GM21381 (cell line): ENCODE results near the gene COTL1.

Experiments
- ATAC-seq: cut with Tn5 transposase; IDR thresholded peaks from one replicate; pipeline ENCODE4 v1.9.1; 2021; ENCODE audit warnings: mild to moderate bottlenecking, moderate library complexity; ENCODE audit not compliant: unreplicated experiment

COTL1 gene

GRCh38 chr16:84614968-84615813 is 2.7 kb downstream of the COTL1 start:
- ATAC-seq: no peak

- no peak for ATAC-seq
Measured at GRCh38 chr16:84614623-84614967, 3.3 kb downstream of the COTL1 start.

GRCh38 chr16:84614073-84614459 is 3.8 kb downstream of the COTL1 start:
- ATAC-seq: no peak

- ATAC-seq: no peak
Measured at GRCh38 chr16:84613408-84614072, 4.3 kb downstream of the COTL1 start.

GRCh38 chr16:84612686-84613085 is 5.2 kb downstream of the COTL1 start:
- ATAC-seq: no peak

- ATAC-seq: no peak
Measured at GRCh38 chr16:84611041-84611440, 6.8 kb downstream of the COTL1 start.

GRCh38 chr16:84610376-84610775 is 7.5 kb downstream of the COTL1 start:
- ATAC-seq: no peak

GRCh38 chr16:84609563-84610177 is 8.2 kb downstream of the COTL1 start:
- ATAC-seq: no peak

- ATAC-seq: no peak
Measured at GRCh38 chr16:84608282-84608681, 9.6 kb downstream of the COTL1 start.

GRCh38 chr16:84607694-84608093 is 10.2 kb downstream of the COTL1 start:
- peak; percentile 56 for ATAC-seq

- no peak for ATAC-seq
Measured at GRCh38 chr16:84607061-84607460, 10.8 kb downstream of the COTL1 start.

GRCh38 chr16:84606081-84606875 is 11.6 kb downstream of the COTL1 start:
- ATAC-seq: no peak

GRCh38 chr16:84605339-84605848 is 12.5 kb downstream of the COTL1 start:
- no peak for ATAC-seq

- no peak for ATAC-seq
Measured at GRCh38 chr16:84604477-84605013, 13.3 kb downstream of the COTL1 start.

- ATAC-seq: no peak
Measured at GRCh38 chr16:84603940-84604339, 13.9 kb downstream of the COTL1 start.

GRCh38 chr16:84603140-84603816 is 14.6 kb downstream of the COTL1 start:
- ATAC-seq: no peak

GRCh38 chr16:84600343-84601229 is 17.3 kb downstream of the COTL1 start:
- peak; percentile 70 for ATAC-seq

GRCh38 chr16:84599521-84600202 is 18.2 kb downstream of the COTL1 start:
- no peak for ATAC-seq

GRCh38 chr16:84598360-84598759 is 19.5 kb downstream of the COTL1 start:
- ATAC-seq: no peak
